ENCODE data around the gene HPN.
A peak's percentile ranks its signal among the peaks of the same experiment; 100 is the strongest.
"Not testable (repeated sequence)": the region's sequence is repeated elsewhere in the genome, so short reads cannot be mapped to it uniquely, and the experiment has no call there.

HPN gene

GRCh38 chr19:35041548-35042055 is at the start of gene HPN:
Gene HPN, plus strand, starts transcription at chr19:35041721. Its CDS starts 786 bp downstream, at chr19:35042507.
- DNase-seq (ENCODE audit: low spot score), result no peak
- TF ChIP-seq, protein P1, sequence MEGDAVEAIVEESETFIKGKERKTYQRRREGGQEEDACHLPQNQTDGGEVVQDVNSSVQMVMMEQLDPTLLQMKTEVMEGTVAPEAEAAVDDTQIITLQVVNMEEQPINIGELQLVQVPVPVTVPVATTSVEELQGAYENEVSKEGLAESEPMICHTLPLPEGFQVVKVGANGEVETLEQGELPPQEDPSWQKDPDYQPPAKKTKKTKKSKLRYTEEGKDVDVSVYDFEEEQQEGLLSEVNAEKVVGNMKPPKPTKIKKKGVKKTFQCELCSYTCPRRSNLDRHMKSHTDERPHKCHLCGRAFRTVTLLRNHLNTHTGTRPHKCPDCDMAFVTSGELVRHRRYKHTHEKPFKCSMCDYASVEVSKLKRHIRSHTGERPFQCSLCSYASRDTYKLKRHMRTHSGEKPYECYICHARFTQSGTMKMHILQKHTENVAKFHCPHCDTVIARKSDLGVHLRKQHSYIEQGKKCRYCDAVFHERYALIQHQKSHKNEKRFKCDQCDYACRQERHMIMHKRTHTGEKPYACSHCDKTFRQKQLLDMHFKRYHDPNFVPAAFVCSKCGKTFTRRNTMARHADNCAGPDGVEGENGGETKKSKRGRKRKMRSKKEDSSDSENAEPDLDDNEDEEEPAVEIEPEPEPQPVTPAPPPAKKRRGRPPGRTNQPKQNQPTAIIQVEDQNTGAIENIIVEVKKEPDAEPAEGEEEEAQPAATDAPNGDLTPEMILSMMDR (IDR thresholded peaks at IDR 0.05; ENCODE audit: extremely low read depth, missing control alignments), result no peak

GRCh38 chr19:34992582-34992981 is 48.9 kb upstream of the HPN start:
- not testable (repeated sequence) for DNase-seq (ENCODE audit: low spot score)

GRCh38 chr19:34994286-34994642 is 47.3 kb upstream of the HPN start:
- TF ChIP-seq, protein P1 (IDR thresholded peaks at IDR 0.05; ENCODE audit: extremely low read depth, missing control alignments), result no peak
- no peak for DNase-seq (ENCODE audit: low spot score)

GRCh38 chr19:34994643-34995541 is 46.6 kb upstream of the HPN start:
- TF ChIP-seq, protein P1 (IDR thresholded peaks at IDR 0.05; ENCODE audit: extremely low read depth, missing control alignments), result no peak
- peak; percentile 6 for DNase-seq (ENCODE audit: low spot score)

GRCh38 chr19:34995551-34995950 is 46.0 kb upstream of the HPN start:
- TF ChIP-seq, protein P1 (IDR thresholded peaks at IDR 0.05; ENCODE audit: extremely low read depth, missing control alignments), result no peak
- no peak for DNase-seq (ENCODE audit: low spot score)

DNA sequence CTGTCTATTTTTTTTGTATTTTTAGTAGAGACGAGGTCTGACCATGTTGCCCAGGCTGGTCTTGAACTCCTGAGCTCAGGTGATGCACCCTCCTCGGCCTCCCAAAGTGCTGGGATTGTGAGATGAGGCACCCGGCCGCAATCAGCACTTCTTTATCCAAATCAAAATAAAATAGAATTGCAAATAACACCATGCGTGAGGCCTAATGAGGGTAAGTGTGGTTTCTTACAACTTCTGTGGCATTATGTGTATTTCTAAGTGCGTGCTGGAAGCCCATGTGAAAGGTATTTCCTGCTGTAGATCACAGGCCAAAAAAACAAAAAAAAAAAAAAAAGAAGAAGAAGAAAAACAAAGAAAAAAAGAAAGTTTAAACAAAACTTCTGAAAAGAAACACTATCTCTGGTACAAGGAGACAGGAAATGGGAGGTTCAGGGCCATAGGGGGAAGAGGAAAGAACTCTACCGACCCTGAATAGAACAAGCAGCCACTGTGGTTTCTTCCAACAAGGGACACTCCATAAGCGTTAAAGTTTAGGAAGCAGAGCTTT is 44.4 kb upstream of the HPN start:
- DNase-seq (ENCODE audit: low spot score), result no peak
- TF ChIP-seq, protein P1 (IDR thresholded peaks at IDR 0.05; ENCODE audit: extremely low read depth, missing control alignments), result no peak

GRCh38 chr19:34998224-34998623 is 43.3 kb upstream of the HPN start:
- DNase-seq (ENCODE audit: low spot score), result not testable (repeated sequence)

- TF ChIP-seq, protein P1 (IDR thresholded peaks at IDR 0.05; ENCODE audit: extremely low read depth, missing control alignments), result no peak
- DNase-seq (ENCODE audit: low spot score), result no peak
These were observed 42.6 kb upstream of the HPN start for GRCh38 chr19:34998777-34999497.

Data from GM20000 (cell line).